HG02623 (cell line): ENCODE results near the gene OR51T1.
"Not testable (repeated sequence)": the region's sequence is repeated elsewhere in the genome, so short reads cannot be mapped to it uniquely, and the experiment has no call there.

Experiments used
- ATAC-seq: cut with Tn5 transposase; IDR thresholded peaks from one replicate; pipeline ENCODE4 v1.9.1; 2021; ENCODE audit warnings: moderate library complexity; ENCODE audit not compliant: unreplicated experiment

OR51T1 gene, protein sequence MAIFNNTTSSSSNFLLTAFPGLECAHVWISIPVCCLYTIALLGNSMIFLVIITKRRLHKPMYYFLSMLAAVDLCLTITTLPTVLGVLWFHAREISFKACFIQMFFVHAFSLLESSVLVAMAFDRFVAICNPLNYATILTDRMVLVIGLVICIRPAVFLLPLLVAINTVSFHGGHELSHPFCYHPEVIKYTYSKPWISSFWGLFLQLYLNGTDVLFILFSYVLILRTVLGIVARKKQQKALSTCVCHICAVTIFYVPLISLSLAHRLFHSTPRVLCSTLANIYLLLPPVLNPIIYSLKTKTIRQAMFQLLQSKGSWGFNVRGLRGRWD

GRCh38 chr11:4881860-4882500 is at the start of gene OR51T1:
Gene OR51T1 (plus strand): TSS chr11:4881900. CDS start chr11:4881900, 0 bp downstream.
- ATAC-seq: no peak

DNA sequence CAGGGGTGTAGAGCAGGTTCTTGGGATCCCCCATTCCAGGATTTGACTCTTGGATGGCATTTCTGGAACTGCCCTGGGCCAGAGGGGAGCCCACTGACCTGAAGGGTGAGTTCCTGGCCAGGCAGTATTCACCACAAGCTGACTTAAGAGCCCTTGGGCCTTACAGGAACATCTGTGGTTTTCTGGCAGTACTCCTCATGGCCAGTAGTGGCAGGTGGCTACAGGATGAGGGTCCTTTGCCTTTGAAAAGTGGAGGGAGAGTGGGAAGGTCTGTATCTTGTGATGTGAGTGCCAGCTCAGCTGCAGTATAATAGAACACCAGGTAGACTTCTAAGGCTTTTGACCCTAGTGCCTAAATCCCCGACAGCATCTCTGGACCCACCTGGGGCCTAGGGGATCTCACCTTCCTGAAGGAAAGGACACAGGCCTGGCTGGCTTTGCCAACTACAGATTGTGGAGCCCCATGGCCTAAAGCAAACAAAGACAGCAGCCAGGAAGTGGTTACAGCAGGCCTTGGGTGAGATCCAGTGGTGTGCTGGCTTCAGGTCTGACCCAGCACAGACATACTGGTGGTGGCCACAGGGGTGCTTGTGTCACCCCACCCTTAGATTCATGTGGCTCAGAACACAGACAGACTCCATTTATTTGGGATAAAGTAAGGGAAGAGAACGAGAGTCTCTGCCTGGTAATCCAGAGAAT is 41.7 kb upstream of the OR51T1 start:
- ATAC-seq: no peak

- no peak for ATAC-seq
These were observed 32.7 kb upstream of the OR51T1 start, which contains the start of gene OR51S1 for GRCh38 chr11:4848908-4849532. Gene OR51S1 (minus strand): TSS chr11:4849208. CDS start chr11:4849208, 0 bp downstream.

- ATAC-seq: no peak
These were observed 30.7 kb upstream of the OR51T1 start for GRCh38 chr11:4851033-4851432.

DNA sequence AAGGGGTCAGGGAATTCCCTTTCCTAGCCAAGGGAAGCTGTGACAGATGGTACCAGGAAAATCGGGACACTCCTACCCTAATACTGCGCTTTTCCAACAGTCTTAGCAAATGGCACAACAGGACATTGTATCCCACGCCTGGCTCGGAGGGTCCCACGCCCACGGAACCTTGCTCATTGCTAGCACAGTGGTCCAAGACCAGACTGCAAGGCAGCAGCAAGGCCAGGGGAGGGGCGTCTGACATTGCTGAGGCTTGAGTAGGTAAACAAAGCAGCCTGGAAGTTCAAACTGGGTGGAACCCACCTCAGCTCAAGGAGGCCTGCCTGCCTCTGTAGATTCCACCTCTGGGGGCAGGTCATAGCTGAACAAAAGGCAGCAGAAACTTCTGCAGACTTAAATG is 27.4 kb upstream of the OR51T1 start:
- ATAC-seq: not testable (repeated sequence)

- no peak for ATAC-seq
These were observed 19.1 kb upstream of the OR51T1 start for GRCh38 chr11:4862447-4863236.

DNA sequence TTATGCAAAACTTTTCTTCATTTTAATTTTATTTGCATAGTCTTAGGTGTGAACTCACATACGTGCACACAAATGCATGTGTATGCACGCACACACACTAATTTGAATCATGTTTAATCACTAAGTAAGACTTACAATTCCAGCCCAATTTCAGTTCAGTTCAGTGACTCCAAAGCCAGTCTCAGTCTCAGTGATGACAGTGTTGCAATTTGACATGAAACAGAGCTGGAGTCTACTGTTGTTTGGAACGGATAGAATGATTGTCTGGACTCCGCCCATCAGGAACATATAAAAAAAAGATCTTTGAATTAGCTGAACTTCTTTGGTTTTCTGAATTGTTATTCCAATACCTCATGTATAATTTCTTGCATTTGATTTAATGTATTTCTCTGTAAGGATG is 17.8 kb upstream of the OR51T1 start:
- ATAC-seq: no peak

DNA sequence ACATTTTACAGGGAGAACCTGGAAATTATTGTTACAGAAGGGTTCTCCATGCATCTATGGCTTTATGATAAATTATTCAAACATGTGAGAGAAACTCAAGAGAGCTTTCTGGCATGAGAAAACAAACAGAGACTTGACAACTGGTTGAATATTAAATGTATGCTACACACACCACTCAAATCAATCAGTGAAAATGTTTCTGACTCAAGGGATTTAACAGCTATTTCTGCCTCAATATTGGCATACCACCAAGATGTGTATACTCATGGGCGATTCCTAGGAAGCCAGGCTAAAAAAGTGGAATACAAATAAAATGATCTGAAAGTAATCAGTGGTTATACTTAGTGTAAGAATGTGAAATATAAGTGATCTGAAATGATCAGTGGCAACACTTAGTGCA is 15.8 kb upstream of the OR51T1 start:
- no peak for ATAC-seq

DNA sequence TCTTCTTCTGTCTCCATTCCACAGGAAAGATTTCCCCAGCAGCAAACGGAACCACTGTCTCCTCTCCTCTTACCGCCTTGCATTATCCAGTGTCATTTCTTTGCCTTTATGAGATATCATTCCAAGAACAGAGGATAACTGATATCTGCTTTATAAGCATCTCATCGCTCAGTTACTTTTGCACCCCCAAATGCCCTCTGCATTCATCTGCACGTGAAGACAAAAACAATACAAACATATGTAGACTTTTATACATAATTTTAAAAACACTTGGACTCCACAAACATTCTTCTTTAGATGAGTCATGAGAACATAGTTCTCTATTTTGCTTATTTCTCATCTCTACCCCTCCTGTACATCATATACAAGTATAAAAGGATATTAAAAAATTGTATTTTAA is 512 bp upstream of the OR51T1 start:
- no peak for ATAC-seq

GRCh38 chr11:4882543-4882942 is 843 bp downstream of the OR51T1 start:
- ATAC-seq: no peak

GRCh38 chr11:4884361-4884760 is 2.7 kb downstream of the OR51T1 start:
- no peak for ATAC-seq

GRCh38 chr11:4886186-4886585 is 4.5 kb downstream of the OR51T1 start:
- ATAC-seq: no peak

DNA sequence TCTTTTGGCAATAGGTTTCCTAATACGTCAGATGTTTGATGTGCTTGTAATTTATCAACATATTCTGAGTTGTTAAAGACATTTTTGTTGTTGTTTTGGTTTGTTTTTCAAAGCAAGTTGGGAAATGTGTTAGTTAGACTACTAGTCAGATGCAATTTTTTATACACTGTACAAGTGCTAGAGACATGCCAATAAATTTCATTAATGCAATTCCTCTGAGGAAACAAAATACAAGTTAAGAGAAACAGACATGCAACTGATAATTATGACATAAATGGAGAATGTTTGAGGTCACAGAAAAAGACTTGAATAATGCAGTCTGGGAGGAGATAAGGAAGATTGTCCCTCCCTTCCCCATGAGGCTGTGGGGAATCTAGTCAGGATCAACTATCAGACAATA is 5.9 kb downstream of the OR51T1 start:
- ATAC-seq: no peak

DNA sequence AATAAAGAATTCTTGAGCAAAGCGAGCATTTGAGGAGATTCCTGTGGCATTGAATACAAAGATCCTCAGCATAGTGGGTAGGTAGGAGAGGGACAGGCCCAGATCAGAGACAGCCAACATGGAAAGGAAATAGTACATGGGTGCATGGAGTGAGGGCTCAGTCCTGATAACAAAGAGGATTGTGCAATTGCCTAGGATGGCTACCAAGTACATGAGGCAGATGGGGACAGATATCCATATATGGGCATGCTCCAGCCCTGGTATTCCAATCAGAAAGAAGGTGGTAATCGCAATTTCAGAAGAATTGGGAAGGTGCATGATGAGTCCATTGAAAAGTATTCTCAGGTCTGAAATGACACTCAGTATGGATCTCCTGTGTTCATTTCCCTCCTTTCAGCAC is 8.6 kb downstream of the OR51T1 start:
- no peak for ATAC-seq

DNA sequence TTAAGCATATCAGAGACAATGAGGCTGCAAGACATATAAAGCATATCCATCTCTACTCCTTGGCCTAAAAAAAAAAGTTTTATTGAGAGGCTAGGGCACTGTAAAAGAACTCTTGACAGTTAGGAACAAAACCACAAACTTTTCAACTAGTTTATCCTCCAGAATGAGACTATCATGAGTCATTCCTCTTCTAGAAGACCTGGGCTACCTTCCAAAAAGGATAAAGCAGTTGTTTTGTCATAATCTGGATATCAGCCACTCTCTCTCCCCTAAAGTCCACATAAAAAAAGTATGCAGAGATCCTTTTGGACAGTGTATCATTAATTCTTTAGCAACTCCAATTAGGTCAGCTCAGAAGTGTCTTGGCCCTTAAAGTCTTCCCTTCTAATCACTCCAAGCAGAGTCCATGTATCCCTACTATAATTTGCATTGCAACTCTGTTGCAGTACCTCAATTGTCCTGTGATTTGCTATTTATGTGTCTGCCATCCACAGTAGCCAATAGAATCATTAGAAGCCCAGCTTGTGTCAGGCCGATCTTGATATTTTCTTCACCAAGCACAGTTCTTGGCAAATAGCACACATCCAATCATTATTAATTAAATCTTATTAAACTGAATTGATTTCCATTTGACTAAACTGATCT is 10.4 kb downstream of the OR51T1 start:
- ATAC-seq: no peak

GRCh38 chr11:4903484-4903883 is 21.8 kb downstream of the OR51T1 start, which contains the start of gene OR51A7:
Gene OR51A7 (plus strand): TSS chr11:4903783. CDS start chr11:4907370, 3,587 bp downstream.
- no peak for ATAC-seq

DNA sequence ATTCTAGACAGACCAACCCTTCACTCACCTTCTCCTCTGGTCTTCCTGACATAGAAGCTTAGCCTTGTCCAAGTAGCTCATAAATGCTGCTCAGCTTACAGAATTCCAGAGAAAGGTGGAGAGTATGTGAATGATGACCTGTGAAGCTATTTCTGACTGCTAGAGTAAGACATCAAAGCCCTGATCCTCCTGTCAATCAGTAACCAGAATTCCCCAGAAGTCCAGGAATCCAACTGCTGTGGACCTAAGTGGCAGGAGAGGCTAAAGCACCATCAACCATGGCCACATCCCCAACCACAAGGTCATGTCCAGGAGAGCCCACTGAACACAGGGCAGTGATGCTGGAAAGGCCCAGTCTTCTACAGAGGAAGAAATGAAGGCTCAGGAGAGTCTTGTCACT is 34.9 kb downstream of the OR51T1 start:
- no peak for ATAC-seq

DNA sequence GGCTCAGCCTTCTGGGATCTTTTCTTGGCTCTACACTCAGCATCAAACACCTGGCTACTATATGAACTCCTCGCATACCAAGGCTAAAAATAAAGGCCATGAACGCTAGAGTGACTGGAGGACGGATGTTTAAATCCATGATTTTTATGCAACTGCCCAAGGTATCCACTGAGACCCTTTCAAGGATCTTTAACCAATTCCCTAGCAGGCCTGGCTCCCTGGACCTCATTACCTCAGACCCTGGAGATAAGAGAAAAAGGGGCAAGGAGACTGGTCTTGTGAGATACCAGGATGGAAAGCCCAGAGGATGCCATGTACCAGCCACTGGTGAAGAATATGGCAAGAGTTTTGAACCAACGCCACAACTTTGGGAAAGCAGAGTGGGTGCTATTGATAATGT is 37.5 kb downstream of the OR51T1 start, which contains the start of gene OR51G2:
Gene OR51G2, minus strand, starts transcription at position 101 of the 400 bp plus-strand sequence. CDS start 3,687 bp downstream, outside the sequence.
- ATAC-seq: no peak

GRCh38 chr11:4921796-4922195 is 40.1 kb downstream of the OR51T1 start:
- ATAC-seq: no peak

DNA sequence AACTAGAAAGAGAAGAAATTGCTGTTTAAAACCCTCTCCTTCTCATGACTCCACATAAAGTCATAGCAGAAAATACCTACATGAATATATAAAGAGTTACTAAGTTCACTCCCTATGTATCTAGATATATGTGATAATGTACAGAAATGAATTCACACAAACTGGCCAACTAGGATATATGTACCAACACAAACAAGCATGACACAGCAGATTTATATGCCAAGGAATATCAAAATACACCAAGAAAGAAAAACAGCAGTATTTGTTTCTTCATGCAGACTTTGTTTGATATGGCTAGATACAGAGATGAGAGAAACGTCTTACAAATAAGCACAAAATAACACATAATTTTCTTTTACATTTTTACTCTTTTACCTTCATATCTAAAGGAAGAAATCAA is 40.6 kb downstream of the OR51T1 start:
- no peak for ATAC-seq
